Eye (tissue), 1 donor: ENCODE results near the gene SMYD3.
A peak's percentile ranks its signal among the peaks of the same experiment; 100 is the strongest.

ENCODE experiments used
- DNase-seq: peaks from one replicate; pipeline ENCODE4 v3.0.0-alpha.2; 2015

Gene SMYD3

DNA sequence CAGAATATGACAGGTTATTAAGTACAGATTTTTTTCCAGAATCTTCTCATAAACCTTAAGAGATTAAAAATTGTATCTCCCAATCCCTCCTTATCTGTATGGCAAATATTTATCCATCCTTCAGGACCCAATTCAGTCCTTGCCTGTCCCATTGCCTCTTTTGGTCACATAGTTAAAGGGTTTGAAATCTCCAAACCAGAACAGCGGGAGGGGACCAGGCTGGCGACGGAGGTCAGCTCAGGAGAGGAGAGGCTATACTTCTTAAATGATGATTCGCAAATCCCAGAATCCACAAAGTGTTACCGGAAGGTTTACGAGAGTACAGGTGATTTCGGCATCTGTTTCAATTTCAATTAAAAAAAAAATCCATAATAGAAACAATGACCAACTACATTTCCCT is 572.7 kb downstream of the SMYD3 start:
- no peak for DNase-seq

DNA sequence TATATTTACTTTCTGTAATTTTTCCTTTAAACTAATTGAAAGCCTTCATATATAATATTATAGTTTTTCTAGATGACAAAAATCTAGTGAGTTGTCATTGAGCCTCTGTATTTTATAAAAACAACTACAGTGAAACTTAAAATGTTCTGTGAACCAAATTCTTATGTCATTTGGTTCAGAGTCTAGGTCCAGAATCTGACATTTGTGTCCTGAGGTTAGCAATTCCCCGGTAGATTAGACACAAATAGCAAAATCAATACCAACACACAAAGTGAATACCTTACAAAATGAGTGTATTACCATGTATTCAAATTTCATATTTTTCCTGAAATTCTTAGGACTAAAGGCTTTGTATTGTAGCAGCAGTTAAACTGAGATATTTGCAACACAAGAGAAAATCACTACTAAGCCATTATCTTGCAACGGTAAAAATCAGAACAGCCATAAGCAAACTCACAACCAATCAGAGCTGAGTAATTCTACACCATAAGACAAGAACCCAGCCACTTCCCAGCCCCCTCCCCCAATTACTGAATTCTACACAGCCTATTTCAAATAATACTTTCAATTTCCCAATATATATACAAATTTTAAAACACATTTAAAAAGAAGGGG is 573.5 kb downstream of the SMYD3 start:
- DNase-seq, result no peak

DNA sequence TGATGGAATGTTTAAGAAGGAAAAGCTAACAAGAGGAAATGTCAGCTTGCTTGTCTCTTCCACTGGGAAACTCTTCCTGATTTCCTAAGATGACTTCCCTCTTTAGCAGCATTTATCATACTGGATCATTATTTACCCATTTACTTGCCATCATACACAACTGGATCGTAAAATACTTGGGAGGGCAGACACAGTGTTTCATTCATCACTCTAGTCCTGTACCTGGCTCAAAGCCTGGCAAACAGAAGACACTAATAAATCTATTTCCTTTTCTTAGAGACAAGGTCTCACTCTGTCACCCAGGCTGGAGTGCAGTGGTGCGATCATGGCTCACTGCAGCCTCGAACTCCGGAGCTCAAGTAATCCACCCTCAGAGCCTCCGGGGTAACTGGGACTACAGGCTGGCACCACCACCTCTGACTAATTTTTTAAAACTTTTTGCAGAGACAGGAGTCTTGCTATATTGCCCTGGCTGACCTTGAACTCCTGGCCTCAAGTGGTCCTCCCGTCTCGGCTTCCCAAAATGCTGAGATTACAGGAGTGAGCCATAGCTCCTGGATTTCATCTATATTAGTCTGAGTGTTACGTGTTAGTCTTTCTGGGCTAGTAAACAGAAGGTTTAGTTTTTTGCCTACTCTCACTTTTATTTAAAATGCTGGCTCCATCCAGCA is 574.6 kb downstream of the SMYD3 start:
- DNase-seq, result no peak

DNA sequence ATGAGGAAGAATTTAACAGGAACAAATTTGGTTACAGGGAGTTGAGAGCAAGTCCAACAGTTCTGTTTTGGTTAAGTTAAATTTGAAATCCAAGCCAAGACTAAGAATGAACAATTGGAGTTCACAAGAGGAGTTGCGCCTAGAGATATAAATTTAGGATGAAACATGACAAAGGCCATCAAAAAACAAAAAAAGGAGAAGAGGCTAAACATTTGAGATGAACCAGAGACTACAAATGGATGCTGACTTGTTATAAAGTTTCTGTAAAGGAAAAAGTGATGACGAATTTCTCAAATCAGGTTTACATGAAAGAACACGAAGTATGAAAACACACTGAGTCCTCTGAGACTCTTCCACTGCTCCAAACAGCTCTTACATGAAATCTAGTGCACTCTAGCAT is 575.6 kb downstream of the SMYD3 start:
- no peak for DNase-seq

DNA sequence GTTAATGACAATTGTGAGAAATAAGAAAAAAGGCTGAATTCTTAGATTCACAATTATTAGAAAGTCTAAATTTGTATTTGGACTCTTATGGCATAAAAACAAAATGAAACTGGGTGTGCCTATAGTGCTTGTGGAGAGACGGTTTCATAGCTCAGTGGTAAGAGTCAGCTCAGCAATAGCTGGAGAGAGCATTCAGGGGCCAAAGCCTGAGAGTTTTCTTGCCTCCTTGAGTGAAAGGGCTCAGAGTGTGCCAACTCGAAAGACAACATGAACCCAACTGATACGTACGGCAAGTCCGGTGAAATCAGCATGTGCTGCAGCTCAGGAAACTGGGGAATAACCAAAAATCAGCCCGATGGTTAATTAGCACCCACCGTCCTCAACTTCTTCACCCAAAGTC is 577.9 kb downstream of the SMYD3 start:
- DNase-seq, result no peak

DNA sequence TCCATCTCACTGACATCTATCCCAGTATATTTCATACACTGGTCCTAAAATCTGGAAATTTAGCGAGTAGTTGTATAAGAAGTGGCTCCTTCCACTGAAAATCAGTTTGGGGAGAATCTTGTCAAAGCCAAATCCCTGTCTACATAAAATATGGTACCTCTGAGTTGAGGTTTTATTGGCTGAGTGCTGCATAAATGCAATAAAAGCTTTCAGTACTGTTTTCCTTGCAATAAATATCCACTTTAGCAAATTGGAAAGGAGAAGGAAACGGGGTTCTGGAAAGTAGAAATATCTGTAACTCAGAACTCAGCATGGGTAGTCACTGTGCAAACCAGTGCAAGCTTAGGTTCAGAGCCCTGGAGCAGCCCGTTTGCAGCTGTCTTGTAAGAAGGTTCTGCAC is 580.2 kb downstream of the SMYD3 start:
- no peak for DNase-seq

DNA sequence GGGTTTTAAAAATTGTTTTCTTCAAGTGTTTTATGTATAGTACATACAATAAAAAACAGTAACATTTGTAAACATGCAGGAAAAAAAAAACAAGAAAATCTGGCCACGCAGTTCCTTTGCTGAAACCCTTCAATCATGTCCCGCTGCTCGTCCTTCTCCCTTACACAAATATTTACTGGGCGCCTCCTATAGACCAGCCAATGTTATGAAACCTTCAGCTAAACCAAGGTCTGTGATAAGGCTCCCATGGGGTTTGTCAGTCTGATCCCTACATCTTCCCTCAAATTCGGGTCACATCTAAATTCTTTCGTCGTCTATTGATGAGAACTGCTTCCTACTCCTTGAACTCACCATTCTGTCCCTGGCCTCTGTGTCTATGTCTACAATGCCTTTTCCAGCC is 583.9 kb downstream of the SMYD3 start:
- DNase-seq, result no peak

DNA sequence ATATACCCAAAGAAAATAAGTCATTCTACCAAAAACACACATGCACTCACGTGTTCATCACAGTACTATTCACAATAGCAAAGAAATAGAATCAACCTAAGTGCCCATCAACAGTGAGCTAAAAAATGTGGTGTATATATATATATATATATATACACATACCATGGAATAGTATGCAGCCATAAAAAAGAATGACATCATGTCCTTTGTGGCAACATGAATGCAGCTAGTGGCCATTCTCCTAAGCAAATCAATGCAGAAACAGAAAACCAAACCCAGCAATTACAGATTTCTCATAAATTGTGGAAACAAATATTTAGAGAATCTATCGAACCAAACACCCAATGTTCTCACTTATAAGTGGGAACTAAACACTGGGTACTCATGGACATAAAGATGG is 585.7 kb downstream of the SMYD3 start:
- DNase-seq, result no peak

DNA sequence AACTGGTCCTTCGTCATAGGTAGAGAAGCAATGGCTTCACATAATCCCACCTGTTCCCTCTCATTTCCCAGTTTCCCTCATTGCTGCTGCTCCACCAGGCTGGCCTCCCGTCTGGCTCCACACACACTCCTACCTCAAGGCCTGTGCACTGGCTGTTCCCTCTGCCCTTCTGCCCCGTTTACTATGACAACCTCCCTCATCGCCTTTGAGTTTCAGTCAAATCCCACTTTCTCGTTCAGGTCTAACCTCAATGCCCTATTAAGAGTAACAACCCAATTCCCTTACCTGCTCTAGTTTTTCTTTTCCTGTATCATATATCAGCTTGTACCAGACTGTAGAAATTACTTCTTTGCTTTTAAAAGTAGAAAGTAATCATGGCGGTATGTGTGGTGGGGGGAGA is 589.7 kb downstream of the SMYD3 start:
- DNase-seq, result no peak

DNA sequence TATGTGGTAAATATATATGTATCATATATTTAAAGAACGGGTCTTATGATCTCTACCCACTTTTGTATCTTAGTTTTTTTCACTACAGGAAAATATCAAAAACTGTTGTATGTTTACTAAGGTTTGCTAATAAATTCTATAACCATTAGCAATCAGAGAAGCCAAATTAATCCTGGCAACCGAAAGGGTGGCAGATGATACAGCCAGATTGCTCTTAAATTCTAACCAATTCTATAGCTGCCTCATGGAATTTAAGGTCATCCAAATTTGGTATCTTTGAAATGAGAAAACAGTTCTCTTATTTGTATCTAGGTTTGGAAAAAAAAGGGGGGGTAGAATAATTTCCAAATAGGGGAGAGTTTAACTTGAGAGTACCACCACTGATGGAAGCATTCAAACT is 591.2 kb downstream of the SMYD3 start:
- no peak for DNase-seq

DNA sequence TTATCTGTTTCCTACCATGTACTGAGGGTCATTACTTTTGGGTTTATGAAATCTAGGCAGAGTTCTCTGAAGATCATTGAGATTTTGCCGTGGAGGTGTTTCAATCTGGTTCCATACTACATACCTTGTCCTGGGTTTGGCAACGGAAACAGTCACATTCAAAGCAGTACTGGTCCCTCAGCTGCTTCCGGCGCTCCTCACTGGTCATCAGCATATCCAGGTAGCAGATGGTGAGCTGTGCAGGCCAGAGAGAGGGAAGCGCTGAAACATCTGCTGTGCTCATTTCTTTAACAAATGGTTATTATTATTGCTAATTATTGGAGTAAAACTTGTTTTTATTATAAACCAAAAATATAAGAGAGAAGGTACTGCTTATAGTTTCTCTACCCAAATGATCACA is 591.7 kb downstream of the SMYD3 start:
- DNase-seq, result peak; percentile 7

DNA sequence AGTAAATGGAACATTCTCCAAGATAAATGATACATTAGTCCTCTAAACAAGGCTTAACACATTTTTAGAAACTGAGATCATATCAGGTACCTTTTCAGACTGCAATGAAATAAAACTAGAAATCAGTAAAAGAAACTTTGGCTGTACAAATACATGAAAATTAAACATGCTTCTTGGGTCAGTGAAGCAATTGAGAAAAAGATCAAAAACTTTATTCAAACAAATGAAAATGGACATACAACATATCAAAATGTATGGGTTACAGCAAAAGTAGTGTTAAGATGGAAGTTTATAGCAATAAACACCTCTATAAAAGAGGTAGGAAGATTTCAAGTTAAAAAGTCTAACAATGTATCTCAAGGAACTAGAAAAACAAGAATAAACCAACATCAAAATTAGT is 598.5 kb downstream of the SMYD3 start:
- no peak for DNase-seq

DNA sequence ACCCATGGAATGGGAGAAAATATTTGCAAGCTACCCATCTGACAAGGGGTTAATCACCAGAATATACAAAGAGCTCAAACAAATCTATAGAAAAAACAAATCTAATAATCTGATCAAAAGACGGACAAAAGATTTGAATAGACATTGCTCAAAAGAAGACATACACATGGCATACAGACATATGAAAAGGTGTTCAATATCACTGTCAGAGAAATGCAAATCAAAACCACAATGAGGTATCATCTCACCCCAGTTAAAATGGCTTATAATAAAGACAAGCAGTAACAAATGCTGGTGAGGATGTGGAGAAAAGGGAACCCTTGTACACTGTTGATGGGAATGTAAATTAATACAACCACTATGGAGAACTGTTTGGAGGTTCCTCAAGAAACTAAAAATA is 600.9 kb downstream of the SMYD3 start:
- DNase-seq, result no peak

DNA sequence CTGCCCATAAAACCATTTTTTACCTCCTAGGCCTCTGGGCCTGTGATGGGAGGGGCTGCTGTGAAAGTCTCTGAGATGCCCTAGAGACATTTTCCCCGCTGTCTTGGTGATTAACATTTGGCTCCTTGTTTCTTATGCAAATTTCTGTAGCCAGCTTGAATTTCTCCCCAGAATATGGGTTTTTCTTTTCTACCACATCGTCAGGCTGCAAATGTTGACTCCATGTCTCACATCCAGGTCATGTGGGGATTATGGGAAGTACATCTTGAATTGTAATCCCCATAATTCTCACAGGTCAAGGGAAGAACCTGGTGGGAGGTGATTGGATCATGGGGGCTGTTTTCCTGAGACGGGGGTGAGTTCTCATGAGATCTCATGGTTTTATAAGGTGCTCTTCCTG is 603.2 kb downstream of the SMYD3 start:
- DNase-seq, result no peak

DNA sequence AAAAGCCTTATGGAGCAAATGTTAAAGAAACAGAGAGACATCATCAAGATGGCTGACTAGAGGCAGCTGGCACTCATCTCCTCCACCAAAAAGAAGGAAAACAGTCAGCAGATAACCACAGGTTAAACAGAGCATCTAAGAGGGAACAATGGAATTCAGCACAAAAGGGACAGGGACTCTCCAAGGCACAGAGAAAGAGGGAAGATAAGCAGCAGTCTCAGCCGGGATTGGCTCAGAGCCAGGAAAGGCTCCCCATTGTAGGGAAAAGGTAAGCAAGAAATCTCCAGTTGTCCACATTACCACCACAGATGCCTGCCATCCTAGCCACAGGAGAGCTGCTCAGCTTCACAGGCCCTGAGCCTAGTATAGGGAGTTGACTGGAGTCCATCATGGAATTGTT is 605.5 kb downstream of the SMYD3 start:
- DNase-seq, result no peak

DNA sequence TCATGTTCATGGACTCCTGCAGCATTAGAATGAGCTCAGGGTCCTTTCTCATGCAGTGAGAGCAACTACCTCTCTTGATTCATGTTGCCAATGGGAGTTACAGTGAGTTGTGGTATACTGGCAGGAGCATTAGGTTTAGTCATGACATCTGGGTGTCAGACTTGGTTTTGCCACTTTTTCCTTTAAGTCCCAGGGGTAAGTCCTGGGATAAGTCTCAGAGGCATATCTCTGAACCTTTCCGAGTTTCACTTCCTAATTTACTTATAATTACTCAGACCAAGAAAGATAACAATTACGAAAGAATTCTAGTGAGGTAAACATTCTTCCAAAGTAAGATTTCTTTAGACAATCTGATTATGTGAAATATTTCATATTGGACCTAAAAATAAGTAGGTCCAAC is 606.0 kb downstream of the SMYD3 start:
- no peak for DNase-seq

DNA sequence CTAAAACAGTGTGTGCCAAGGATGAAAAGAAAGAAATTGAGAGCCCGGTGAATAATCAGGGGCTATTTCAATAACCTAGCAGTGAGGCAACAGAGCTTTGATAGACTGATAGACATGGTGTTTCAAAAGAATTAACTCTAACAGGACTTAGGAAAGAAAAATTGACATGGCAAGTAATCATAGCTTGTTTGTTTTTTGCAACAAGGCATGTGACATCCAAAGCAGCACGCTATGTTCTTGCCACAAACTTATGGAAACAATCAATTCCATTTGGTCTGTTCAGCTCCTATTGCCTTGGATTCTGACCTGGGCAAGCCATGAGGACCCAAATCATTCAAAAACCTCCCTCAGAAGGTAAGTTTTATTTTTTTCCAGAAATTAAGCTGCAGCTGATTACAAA is 608.5 kb downstream of the SMYD3 start:
- no peak for DNase-seq

DNA sequence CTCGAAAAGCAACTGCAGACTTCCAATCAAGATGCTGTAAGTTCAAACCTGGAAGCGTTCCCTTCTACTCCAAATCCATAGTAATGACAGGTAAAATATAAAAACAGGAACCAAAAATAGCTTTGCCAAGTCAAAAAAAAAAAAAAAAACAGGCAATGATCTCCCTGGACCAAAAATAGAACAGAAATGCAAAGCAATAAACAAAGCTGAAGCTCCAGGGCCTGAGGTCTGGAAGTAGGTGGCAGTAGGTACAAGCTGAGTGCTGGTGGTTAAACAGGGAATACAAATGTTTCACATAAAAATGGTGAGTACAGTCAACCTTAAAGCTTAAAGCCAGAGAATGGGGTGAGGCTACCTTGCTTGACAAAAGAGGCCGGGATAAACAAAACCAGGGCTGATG is 610.8 kb downstream of the SMYD3 start:
- no peak for DNase-seq

DNA sequence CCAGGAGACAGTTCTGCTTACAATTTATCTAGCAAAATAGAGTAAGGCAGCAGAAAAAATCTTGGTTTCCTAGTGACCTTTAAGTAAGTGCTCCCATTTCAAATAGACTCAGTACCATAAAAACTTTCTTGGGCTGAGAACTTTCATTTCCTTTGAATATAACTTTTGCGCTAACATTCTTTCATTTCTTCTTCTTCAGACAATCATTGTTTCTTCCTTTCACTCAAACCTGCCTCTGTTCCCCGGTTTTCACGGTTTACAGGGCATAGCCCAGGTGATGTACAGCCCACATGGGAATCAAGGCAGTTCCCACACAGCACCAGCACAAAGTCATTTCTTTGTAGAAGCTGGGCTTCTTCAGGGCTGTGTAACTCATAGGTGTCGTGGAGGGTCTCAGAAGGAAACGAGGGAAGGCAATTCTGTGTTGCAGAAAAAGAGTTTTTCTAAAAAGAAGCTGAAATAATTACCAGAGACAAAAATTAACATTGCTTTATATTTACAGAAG is 611.6 kb downstream of the SMYD3 start:
- DNase-seq, result no peak

DNA sequence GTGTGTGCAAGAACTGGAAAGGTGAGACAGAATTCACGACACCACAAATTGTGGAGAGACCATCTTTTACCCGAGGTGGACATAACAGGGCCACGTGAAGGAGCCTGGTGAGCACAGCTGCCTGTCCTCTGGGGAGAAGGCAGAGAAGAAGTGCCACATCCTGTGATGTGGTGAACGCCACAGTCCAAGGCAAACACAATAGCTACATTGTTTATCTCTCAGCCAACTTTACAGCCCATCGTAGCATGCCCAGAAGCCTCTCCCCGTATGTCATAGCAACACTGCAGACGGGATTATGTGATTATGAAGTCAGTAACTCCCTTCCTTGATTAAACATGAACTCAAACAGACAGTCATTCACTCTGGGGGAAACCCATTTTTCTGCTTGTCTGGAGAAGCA is 612.2 kb downstream of the SMYD3 start:
- DNase-seq, result no peak

DNA sequence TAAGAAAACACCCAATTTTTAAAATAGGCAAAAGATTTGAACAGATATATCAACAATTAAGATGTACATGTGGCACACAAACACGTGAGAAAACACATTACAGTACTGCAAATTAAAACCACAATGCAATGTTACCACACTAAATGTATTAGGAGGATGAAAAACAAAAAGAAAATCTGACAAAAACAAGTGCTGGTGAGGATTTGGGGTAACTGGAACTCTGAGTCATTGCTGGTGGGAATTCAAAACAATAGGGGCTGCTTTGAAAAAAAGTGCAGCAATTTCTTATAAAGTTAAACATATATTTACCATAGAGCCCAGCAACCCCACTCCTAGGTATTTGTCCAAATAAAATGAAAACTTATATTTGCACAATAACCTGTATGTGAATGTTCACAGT is 614.1 kb downstream of the SMYD3 start:
- no peak for DNase-seq

DNA sequence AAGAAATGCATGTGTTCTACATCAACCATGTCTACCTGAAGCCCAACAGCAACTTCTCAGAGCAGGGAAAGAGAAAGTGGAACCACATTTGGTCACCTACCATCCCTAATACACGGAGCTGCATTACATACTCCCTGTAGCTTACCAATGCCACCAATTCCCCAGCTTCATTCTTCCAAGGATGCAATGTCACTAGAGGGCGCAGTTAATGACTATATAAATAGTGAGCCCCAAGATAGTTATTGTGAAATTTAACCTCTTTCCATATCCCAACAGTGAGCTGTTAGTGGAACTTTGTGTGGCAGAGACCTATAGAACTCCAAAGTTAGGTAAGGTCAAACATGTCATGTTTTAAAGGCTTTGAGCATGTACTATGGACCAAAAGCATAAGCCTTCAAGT is 618.3 kb downstream of the SMYD3 start:
- DNase-seq, result no peak

DNA sequence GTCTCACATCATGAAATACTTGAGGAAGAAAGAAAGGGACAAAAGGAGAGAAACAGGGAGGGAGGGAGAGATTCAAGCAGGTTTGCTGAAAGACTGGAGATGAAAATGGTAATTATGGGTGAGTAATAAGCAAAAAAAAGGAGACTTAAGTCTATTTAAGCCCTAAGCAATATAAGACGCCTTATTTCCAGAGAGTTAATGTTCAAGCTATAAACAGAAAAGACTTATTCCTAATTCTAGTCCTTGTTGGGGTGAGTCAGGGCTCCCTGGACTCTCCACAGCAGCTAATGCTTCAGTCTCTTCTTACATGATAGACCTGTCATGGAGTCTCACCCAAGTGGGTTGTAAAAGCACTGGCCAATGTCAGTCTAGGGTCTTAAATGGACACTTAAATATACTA is 619.2 kb downstream of the SMYD3 start:
- no peak for DNase-seq

DNA sequence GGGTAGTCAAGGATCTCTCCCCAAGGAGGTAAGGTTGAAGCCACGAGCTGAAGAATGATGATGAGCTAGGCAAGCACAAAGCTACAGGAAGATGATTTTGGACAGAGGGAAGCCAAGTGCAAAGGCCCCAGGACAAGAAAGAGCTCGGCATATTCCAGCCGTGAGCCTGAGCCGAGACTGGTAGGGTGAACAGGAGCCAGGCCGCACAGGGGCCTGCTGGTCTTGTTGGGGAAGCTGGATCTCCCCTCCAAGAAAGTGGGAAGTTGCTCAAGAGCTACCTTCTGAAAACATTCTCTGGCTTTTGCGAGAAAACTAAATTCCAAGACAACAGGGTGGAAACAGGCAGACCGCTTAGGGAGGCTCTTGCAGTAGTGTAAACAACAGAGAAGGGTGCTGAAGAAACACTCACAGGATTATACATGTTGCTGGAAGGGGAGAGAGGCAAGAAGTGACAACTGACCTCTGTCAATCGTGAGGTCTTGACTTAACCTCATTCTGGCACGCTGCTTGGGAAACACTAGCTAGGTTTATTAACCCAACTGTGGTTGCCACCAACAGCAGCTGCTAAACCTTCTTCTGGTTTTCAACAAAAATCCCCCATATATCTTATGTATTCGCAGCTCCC is 625.2 kb downstream of the SMYD3 start:
- DNase-seq, result no peak
